Neural cell (in vitro differentiated cells): ENCODE measurements around the gene LCN10. TPM values are rescaled to one million over a fixed set of nuclear protein-coding genes. Genes with fewer than 3 reads are reported as not detected.

Source experiments
- H2AFZ ChIP-seq: fragments of 200-600, 300-800 bp; sonication (generic), shearing (Covaris generic); 2 replicates; pipeline ENCODE4 v1.6.0; 2014; ENCODE audit warnings: low read depth, mild to moderate bottlenecking, antibody characterized with exemption, low read length, moderate library complexity
- H3F3A ChIP-seq: fragments of 200-600 bp; shearing (Covaris generic); 2 replicates; pipeline ENCODE4 v1.6.1; 2016; ENCODE audit warnings: mild to moderate bottlenecking, moderate library complexity, mixed read lengths, antibody characterized with exemption, low read length; ENCODE audit not compliant: insufficient read depth, poor library complexity, severe bottlenecking
- H3K27ac ChIP-seq: fragments of 200-600, 300-800 bp; sonication (generic), shearing (Covaris generic); 2 replicates; pipeline ENCODE4 v1.5.1; 2014; ENCODE audit warnings: mild to moderate bottlenecking, low read length, moderate library complexity
- H3K27me3 ChIP-seq: fragments of 300-800, 200-600 bp; sonication (generic), shearing (Covaris generic); 2 replicates; pipeline ENCODE4 v1.6.0; 2014; ENCODE audit warnings: mild to moderate bottlenecking, low read depth, low read length, moderate library complexity; ENCODE audit not compliant: insufficient read depth
- H3K36me3 ChIP-seq: fragments of 300-800, 200-600 bp; sonication (generic), shearing (Covaris generic); 2 replicates; pipeline ENCODE4 v1.5.1; 2014; ENCODE audit warnings: mild to moderate bottlenecking, antibody characterized with exemption, low read length, moderate library complexity; ENCODE audit not compliant: insufficient read depth
- H3K4me2 ChIP-seq: fragments of 300-800, 200-600 bp; sonication (generic), shearing (Covaris generic); 2 replicates; pipeline ENCODE4 v1.6.0; 2014; ENCODE audit warnings: mild to moderate bottlenecking, low read length
- H3K4me3 ChIP-seq: fragments of 300-800, 200-600 bp; sonication (generic), shearing (Covaris generic); 2 replicates; pipeline ENCODE4 v1.5.1; 2014; ENCODE audit warnings: mild to moderate bottlenecking, low read length, moderate library complexity
- H3K79me2 ChIP-seq: fragments of 200-600 bp; shearing (Covaris generic); replicated peaks from 2 replicates; pipeline ENCODE4 v1.6.0; 2014; ENCODE audit warnings: mild to moderate bottlenecking, low read length, moderate library complexity; ENCODE audit not compliant: insufficient read depth
- H3K9ac ChIP-seq: fragments of 300-800, 200-600 bp; sonication (generic), shearing (Covaris generic); 2 replicates; pipeline ENCODE4 v1.6.1; 2016; ENCODE audit warnings: mild to moderate bottlenecking, low read length, mixed read lengths
- H3K9me2 ChIP-seq: fragments of 200-600 bp; shearing (Covaris generic); 2 replicates; pipeline ENCODE4 v1.6.1; 2016; ENCODE audit warnings: mild to moderate bottlenecking, low read length, mixed read lengths; ENCODE audit not compliant: insufficient read depth
- H3K9me3 ChIP-seq: fragments of 200-600, 300-800 bp; sonication (generic), shearing (Covaris generic); 2 replicates; pipeline ENCODE4 v1.6.1; 2016; ENCODE audit warnings: mild to moderate bottlenecking, mixed run types, low read length, moderate library complexity, mixed read lengths
- H4K20me1 ChIP-seq: fragments of 200-600 bp; shearing (Covaris generic); 2 replicates; pipeline ENCODE4 v1.6.1; 2016; ENCODE audit warnings: mild to moderate bottlenecking, mixed run types; ENCODE audit not compliant: insufficient read depth
- EP300 ChIP-seq: fragments of 450-650 bp; conservative IDR thresholded peaks from 2 replicates; pipeline ENCODE4 v1.6.1; 2014; ENCODE audit warnings: antibody characterized with exemption, mild to moderate bottlenecking, moderate library complexity; ENCODE audit not compliant: poor library complexity, severe bottlenecking
- EZH2 ChIP-seq: fragments of 200-600, 300-800 bp; shearing (Covaris generic), sonication (generic); IDR thresholded peaks from 2 replicates; pipeline ENCODE4 v1.6.1; 2014; ENCODE audit warnings: antibody characterized with exemption, low read length, borderline replicate concordance, mild to moderate bottlenecking; ENCODE audit not compliant: insufficient read depth, poor library complexity, severe bottlenecking
- MXI1 ChIP-seq: fragments of 450-650 bp; conservative IDR thresholded peaks from 2 replicates; pipeline ENCODE4 v1.6.1; 2014; ENCODE audit warnings: antibody characterized with exemption, mild to moderate bottlenecking; ENCODE audit not compliant: poor library complexity, severe bottlenecking
- POLR2AphosphoS5 ChIP-seq: IDR thresholded peaks from 2 replicates; pipeline ENCODE4 v1.6.1; 2012
- RAD21 ChIP-seq: fragments of 450-650 bp; conservative IDR thresholded peaks from 2 replicates; pipeline ENCODE4 v1.6.1; 2014; ENCODE audit warnings: antibody characterized with exemption, mild to moderate bottlenecking, moderate library complexity
- SMC3 ChIP-seq: fragments of 450-650 bp; conservative IDR thresholded peaks from 2 replicates; pipeline ENCODE4 v1.6.1; 2014; ENCODE audit warnings: antibody characterized with exemption, mild to moderate bottlenecking, moderate library complexity; ENCODE audit not compliant: poor library complexity
- TAF1 ChIP-seq: IDR thresholded peaks from 2 replicates; pipeline ENCODE4 v1.6.1; 2012; ENCODE audit warnings: low read depth
- polyA plus RNA-seq: library from polyadenylated mRNA; depleted of rRNA; stranded (reverse); fragments of >200 nt; gene quantifications from 2 replicates; pipeline ENCODE4 v1.2.3, GENCODE V29; 2014
- TF ChIP-seq, protein P1 (sequence below): fragments of 450-650 bp; IDR thresholded peaks from 2 replicates; pipeline ENCODE4 v1.5.1; 2014; ENCODE audit warnings: antibody characterized with exemption, mild to moderate bottlenecking, moderate library complexity; ENCODE audit not compliant: poor library complexity, severe bottlenecking
- TF ChIP-seq, protein P2 (sequence below): IDR thresholded peaks from 2 replicates; pipeline ENCODE4 v1.6.1; 2012; ENCODE audit warnings: borderline replicate concordance

Gene LCN10
- polyA plus RNA-seq, 1 donor from 2014 or later: not detected

GRCh38 chr9:136746155-136746490 is 3.4 kb upstream of the LCN10 start:
- no peak for TF ChIP-seq POLR2AphosphoS5
- no peak for TF ChIP-seq MXI1
- TF ChIP-seq, protein P1, sequence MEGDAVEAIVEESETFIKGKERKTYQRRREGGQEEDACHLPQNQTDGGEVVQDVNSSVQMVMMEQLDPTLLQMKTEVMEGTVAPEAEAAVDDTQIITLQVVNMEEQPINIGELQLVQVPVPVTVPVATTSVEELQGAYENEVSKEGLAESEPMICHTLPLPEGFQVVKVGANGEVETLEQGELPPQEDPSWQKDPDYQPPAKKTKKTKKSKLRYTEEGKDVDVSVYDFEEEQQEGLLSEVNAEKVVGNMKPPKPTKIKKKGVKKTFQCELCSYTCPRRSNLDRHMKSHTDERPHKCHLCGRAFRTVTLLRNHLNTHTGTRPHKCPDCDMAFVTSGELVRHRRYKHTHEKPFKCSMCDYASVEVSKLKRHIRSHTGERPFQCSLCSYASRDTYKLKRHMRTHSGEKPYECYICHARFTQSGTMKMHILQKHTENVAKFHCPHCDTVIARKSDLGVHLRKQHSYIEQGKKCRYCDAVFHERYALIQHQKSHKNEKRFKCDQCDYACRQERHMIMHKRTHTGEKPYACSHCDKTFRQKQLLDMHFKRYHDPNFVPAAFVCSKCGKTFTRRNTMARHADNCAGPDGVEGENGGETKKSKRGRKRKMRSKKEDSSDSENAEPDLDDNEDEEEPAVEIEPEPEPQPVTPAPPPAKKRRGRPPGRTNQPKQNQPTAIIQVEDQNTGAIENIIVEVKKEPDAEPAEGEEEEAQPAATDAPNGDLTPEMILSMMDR: no peak
- no peak for TF ChIP-seq RAD21
- TF ChIP-seq, protein P2, sequence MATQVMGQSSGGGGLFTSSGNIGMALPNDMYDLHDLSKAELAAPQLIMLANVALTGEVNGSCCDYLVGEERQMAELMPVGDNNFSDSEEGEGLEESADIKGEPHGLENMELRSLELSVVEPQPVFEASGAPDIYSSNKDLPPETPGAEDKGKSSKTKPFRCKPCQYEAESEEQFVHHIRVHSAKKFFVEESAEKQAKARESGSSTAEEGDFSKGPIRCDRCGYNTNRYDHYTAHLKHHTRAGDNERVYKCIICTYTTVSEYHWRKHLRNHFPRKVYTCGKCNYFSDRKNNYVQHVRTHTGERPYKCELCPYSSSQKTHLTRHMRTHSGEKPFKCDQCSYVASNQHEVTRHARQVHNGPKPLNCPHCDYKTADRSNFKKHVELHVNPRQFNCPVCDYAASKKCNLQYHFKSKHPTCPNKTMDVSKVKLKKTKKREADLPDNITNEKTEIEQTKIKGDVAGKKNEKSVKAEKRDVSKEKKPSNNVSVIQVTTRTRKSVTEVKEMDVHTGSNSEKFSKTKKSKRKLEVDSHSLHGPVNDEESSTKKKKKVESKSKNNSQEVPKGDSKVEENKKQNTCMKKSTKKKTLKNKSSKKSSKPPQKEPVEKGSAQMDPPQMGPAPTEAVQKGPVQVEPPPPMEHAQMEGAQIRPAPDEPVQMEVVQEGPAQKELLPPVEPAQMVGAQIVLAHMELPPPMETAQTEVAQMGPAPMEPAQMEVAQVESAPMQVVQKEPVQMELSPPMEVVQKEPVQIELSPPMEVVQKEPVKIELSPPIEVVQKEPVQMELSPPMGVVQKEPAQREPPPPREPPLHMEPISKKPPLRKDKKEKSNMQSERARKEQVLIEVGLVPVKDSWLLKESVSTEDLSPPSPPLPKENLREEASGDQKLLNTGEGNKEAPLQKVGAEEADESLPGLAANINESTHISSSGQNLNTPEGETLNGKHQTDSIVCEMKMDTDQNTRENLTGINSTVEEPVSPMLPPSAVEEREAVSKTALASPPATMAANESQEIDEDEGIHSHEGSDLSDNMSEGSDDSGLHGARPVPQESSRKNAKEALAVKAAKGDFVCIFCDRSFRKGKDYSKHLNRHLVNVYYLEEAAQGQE: no peak
- TF ChIP-seq TAF1: no peak
- no peak for TF ChIP-seq SMC3
- no peak for TF ChIP-seq EP300
- TF ChIP-seq EZH2: no peak
- Histone ChIP-seq H3K9me3 (no peaks in the 10 kb centered on the region), H3K9ac (no peak overlapping the region), H3K36me3 (no peaks in the 10 kb centered on the region), H3K27me3 (no peaks in the 10 kb centered on the region), H4K20me1 (no peaks in the 10 kb centered on the region), H3K4me2 (no peak overlapping the region), H2AFZ (no peak overlapping the region), H3K9me2 (no peaks in the 10 kb centered on the region), H3F3A (no peaks in the 10 kb centered on the region), H3K79me2 (no peaks in the 10 kb centered on the region), H3K4me3 (no peak overlapping the region), H3K27ac (no peak overlapping the region)

GRCh38 chr9:136745389-136746154 is 2.8 kb upstream of the LCN10 start:
- TF ChIP-seq, protein P1: no peak
- no peak for TF ChIP-seq RAD21
- TF ChIP-seq EP300: no peak
- no peak for TF ChIP-seq EZH2
- no peak for TF ChIP-seq TAF1
- TF ChIP-seq MXI1: no peak
- no peak for TF ChIP-seq SMC3
- TF ChIP-seq, protein P2: no peak
- TF ChIP-seq POLR2AphosphoS5: no peak
- Histone ChIP-seq H4K20me1 (no peaks in the 10 kb centered on the region), H3K9me3 (no peaks in the 10 kb centered on the region), H3K27me3 (no peaks in the 10 kb centered on the region), H3K4me2 (no peak overlapping the region), H3K4me3 (no peak overlapping the region), H3K9me2 (no peaks in the 10 kb centered on the region), H2AFZ (no peak overlapping the region), H3K79me2 (no peaks in the 10 kb centered on the region), H3K36me3 (no peaks in the 10 kb centered on the region), H3K27ac (no peak overlapping the region), H3F3A (no peaks in the 10 kb centered on the region), H3K9ac (no peak overlapping the region)
